Measurements from ENCODE around the gene TBL1Y.

Gene TBL1Y

GRCh38 chrY:7085606-7086005 lies 175.1 kb downstream of the TBL1Y start:
- H3K27me3 Mint-ChIP-seq: peaks cover 11% of the 10 kb centered on the region
- peak; percentile 85 for DNase-seq
- no peak overlapping the region for H3K27ac Mint-ChIP-seq
- CTCF ChIA-PET: interaction anchor here (0.6 to 3.2 kb wide), 10 partner anchors 9 to 727 kb away, joined by 3 to 24 read pairs (median 3); no protein-coding TSS in a partner anchor
- H3K9me3 Mint-ChIP-seq: no peaks in the 10 kb centered on the region
- H3K4me3 Mint-ChIP-seq: no peak overlapping the region
- H3K36me3 Mint-ChIP-seq: no peaks in the 10 kb centered on the region
- H3K4me1 Mint-ChIP-seq: peaks cover 18% of the 10 kb centered on the region

- CTCF ChIA-PET: no interaction called here
- no peak for DNase-seq
- Mint-ChIP-seq H3K36me3 (no peaks in the 10 kb centered on the region), H3K27me3 (peaks cover 15% of the 10 kb centered on the region), H3K4me1 (peaks cover 13% of the 10 kb centered on the region), H3K4me3 (no peak overlapping the region), H3K27ac (no peak overlapping the region), H3K9me3 (no peaks in the 10 kb centered on the region)
Observed at GRCh38 chrY:7092836-7093235, 182.3 kb downstream of the TBL1Y start.

GRCh38 chrY:7094365-7094764 lies 183.9 kb downstream of the TBL1Y start:
- H3K9me3 Mint-ChIP-seq: no peaks in the 10 kb centered on the region
- H3K27ac Mint-ChIP-seq: no peak overlapping the region
- DNase-seq: no peak
- no peak overlapping the region for H3K4me3 Mint-ChIP-seq
- H3K4me1 Mint-ChIP-seq: peaks cover 8% of the 10 kb centered on the region
- CTCF ChIA-PET: interaction anchor here (0.9 kb wide), 1 partner anchor 9 kb away, joined by 4 read pairs; no protein-coding TSS in a partner anchor
- peaks cover 14% of the 10 kb centered on the region for H3K27me3 Mint-ChIP-seq
- H3K36me3 Mint-ChIP-seq: no peaks in the 10 kb centered on the region

- CTCF ChIA-PET: no interaction called here
- H3K4me1 Mint-ChIP-seq: peaks cover 22% of the 10 kb centered on the region
- H3K27me3 Mint-ChIP-seq: peaks cover 9% of the 10 kb centered on the region
- no peak for DNase-seq
- no peak overlapping the region for H3K27ac Mint-ChIP-seq
- no peaks in the 10 kb centered on the region for H3K9me3 Mint-ChIP-seq
- no peaks in the 10 kb centered on the region for H3K36me3 Mint-ChIP-seq
- no peak overlapping the region for H3K4me3 Mint-ChIP-seq
Observed at GRCh38 chrY:7097021-7097420, 186.5 kb downstream of the TBL1Y start.

GRCh38 chrY:7099742-7100141 lies 189.2 kb downstream of the TBL1Y start:
- H3K9me3 Mint-ChIP-seq: no peaks in the 10 kb centered on the region
- CTCF ChIA-PET: interaction anchor here (0.6 to 1.2 kb wide), 2 partner anchors 14 to 209 kb away, joined by 3 to 4 read pairs; no protein-coding TSS in a partner anchor
- peaks cover 29% of the 10 kb centered on the region for H3K4me1 Mint-ChIP-seq
- no peaks in the 10 kb centered on the region for H3K36me3 Mint-ChIP-seq
- peak; percentile 36 for DNase-seq
- H3K27ac Mint-ChIP-seq: no peak overlapping the region
- no peak overlapping the region for H3K4me3 Mint-ChIP-seq
- peaks cover 13% of the 10 kb centered on the region for H3K27me3 Mint-ChIP-seq

GRCh38 chrY:7102680-7103079 lies 192.2 kb downstream of the TBL1Y start:
- H3K9me3 Mint-ChIP-seq: no peaks in the 10 kb centered on the region
- peaks cover 47% of the 10 kb centered on the region for H3K4me1 Mint-ChIP-seq
- peaks cover 5% of the 10 kb centered on the region for H3K27me3 Mint-ChIP-seq
- CTCF ChIA-PET: no interaction called here
- no peaks in the 10 kb centered on the region for H3K36me3 Mint-ChIP-seq
- no peak overlapping the region for H3K27ac Mint-ChIP-seq
- no peak overlapping the region for H3K4me3 Mint-ChIP-seq
- DNase-seq: no peak

- no peaks in the 10 kb centered on the region for H3K9me3 Mint-ChIP-seq
- H3K27ac Mint-ChIP-seq: no peak overlapping the region
- no peak for DNase-seq
- CTCF ChIA-PET: no interaction called here
- no peaks in the 10 kb centered on the region for H3K36me3 Mint-ChIP-seq
- H3K4me1 Mint-ChIP-seq: peaks cover 50% of the 10 kb centered on the region
- H3K4me3 Mint-ChIP-seq: no peak overlapping the region
- peaks cover 4% of the 10 kb centered on the region for H3K27me3 Mint-ChIP-seq
Observed at GRCh38 chrY:7107179-7107578, 196.7 kb downstream of the TBL1Y start.

- H3K9me3 Mint-ChIP-seq: no peaks in the 10 kb centered on the region
- H3K27me3 Mint-ChIP-seq: no peaks in the 10 kb centered on the region
- H3K27ac Mint-ChIP-seq: peak overlapping the region; percentile 6
- CTCF ChIA-PET: no interaction called here
- H3K4me3 Mint-ChIP-seq: no peak overlapping the region
- no peak for DNase-seq
- peaks cover 42% of the 10 kb centered on the region for H3K4me1 Mint-ChIP-seq
- H3K36me3 Mint-ChIP-seq: no peaks in the 10 kb centered on the region
Observed at GRCh38 chrY:7110086-7110485, 199.6 kb downstream of the TBL1Y start.

GRCh38 chrY:7115871-7116270 lies 205.4 kb downstream of the TBL1Y start:
- H3K36me3 Mint-ChIP-seq: no peaks in the 10 kb centered on the region
- no peaks in the 10 kb centered on the region for H3K9me3 Mint-ChIP-seq
- no peak for DNase-seq
- no peak overlapping the region for H3K27ac Mint-ChIP-seq
- no peaks in the 10 kb centered on the region for H3K4me1 Mint-ChIP-seq
- CTCF ChIA-PET: no interaction called here
- no peak overlapping the region for H3K4me3 Mint-ChIP-seq
- peaks cover 3% of the 10 kb centered on the region for H3K27me3 Mint-ChIP-seq

- no peak for DNase-seq
- CTCF ChIA-PET: no interaction called here
- H3K27ac Mint-ChIP-seq: no peak overlapping the region
- H3K27me3 Mint-ChIP-seq: peaks cover 11% of the 10 kb centered on the region
- no peaks in the 10 kb centered on the region for H3K4me1 Mint-ChIP-seq
- no peaks in the 10 kb centered on the region for H3K9me3 Mint-ChIP-seq
- no peaks in the 10 kb centered on the region for H3K36me3 Mint-ChIP-seq
- no peak overlapping the region for H3K4me3 Mint-ChIP-seq
Observed at GRCh38 chrY:7122202-7122601, 211.7 kb downstream of the TBL1Y start.

- no peaks in the 10 kb centered on the region for H3K9me3 Mint-ChIP-seq
- H3K27me3 Mint-ChIP-seq: peaks cover 8% of the 10 kb centered on the region
- CTCF ChIA-PET: no interaction called here
- no peak for DNase-seq
- peak overlapping the region; percentile 42 for H3K27ac Mint-ChIP-seq
- peaks cover 1% of the 10 kb centered on the region for H3K36me3 Mint-ChIP-seq
- no peak overlapping the region for H3K4me3 Mint-ChIP-seq
- H3K4me1 Mint-ChIP-seq: no peaks in the 10 kb centered on the region
Observed at GRCh38 chrY:7125136-7126056, 214.9 kb downstream of the TBL1Y start.

GRCh38 chrY:7128211-7128610 lies 217.7 kb downstream of the TBL1Y start:
- H3K27ac Mint-ChIP-seq: no peak overlapping the region
- no peak for DNase-seq
- peaks cover 7% of the 10 kb centered on the region for H3K27me3 Mint-ChIP-seq
- no peak overlapping the region for H3K4me3 Mint-ChIP-seq
- CTCF ChIA-PET: no interaction called here
- H3K4me1 Mint-ChIP-seq: no peaks in the 10 kb centered on the region
- H3K9me3 Mint-ChIP-seq: no peaks in the 10 kb centered on the region
- H3K36me3 Mint-ChIP-seq: peaks cover 3% of the 10 kb centered on the region

Data from activated naive CD4-positive, alpha-beta T cell treated with anti-CD3 and anti-CD28 coated beads, Interleukin-2, amount 10 ng/mL, durations not matched to agents 7 days and 5 days (primary cell).